HG02981 (cell line): Measurements from ENCODE around the gene TGOLN2.
"Not testable (repeated sequence)": the region's sequence is repeated elsewhere in the genome, so short reads cannot be mapped to it uniquely, and the experiment has no call there.

Experiments
- ATAC-seq: cut with Tn5 transposase; IDR thresholded peaks from one replicate; pipeline ENCODE4 v1.9.1; 2021; ENCODE audit warnings: mild to moderate bottlenecking, moderate library complexity; ENCODE audit not compliant: unreplicated experiment

Gene TGOLN2

DNA sequence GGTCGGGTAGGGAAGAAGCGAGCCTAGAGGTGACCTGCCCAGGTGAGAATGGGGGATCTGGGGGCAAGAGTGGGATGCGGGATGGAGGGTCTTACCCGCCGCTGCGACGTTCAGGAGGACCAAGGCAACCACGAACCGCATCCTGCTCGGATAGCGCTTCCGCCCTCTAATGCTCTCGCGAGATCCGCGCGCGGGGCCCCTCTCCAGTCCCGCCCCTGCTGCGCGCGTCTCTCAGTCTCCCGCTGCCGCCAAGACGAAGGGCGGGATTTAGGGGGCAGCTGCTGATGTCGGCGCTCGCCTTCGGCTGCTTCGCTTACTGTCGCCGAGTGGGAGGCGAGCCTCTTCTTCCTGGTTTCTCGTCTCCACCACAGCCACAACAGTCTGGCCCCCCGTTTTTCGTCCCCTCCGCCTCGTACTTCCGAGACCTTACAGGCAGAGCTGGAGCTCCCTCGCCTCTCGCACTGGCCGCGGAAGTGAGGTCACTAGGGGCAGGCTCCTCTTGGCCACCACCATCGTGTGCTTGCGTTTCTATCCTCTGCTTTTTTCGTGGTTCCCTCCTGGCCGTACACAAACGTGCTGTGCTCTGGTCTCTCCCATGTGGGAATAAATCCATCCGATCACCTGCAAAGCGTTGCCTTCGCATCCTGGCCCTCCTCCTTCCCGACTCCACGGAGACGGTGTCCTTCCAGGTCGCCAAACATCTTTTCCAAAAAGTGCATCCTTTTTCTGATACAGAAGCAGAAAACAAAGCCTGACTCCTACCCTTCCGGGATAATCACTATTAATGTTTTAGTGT, at the start of gene TGOLN2:
TGOLN2 (minus strand) TSS at position 168 of the 796 bp plus-strand sequence; CDS start at position 141, 27 bp downstream.
- ATAC-seq, result peak; percentile 88

GRCh38 chr2:85377083-85377482, 49.3 kb upstream of the TGOLN2 start:
- no peak for ATAC-seq

DNA sequence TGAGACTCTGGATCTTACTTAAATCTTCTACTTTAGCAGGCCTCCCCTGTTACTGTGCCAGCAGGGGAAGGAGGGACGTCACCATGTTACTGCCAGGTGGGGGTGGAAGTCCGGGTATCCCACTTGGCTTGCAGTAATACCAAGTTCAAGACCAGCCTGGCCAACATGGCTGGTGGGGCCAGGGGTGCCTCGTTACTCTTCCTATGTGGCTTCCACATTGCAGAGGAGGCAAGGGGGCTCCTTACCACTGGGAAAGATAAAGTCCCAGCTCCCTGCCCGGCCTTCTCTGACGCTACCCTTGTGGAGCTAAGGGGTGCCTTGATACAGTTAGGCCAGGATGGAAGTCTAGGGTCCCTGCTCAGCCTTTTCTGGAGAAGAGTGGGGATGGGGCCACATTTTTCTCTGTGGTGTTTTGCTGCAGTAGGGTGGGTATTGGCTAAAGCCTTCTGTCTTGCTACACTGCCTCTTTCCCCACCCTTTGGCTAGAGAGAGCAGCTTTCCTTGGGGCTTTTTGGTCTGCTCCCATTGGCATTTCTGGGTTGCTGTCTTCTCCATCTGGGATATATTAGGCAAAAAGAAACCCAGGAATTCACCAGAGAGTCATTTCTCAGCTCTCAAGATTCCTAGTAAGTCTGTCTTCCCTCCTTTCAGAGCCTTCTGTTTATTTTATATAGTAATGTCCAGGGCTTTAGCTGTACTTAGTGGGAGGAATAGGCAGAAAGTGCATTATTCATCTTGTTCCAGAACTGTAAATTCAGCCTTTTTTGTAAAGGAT, 48.7 kb upstream of the TGOLN2 start:
- ATAC-seq, result no peak

GRCh38 chr2:85371045-85371444, 43.3 kb upstream of the TGOLN2 start:
- no peak for ATAC-seq

DNA sequence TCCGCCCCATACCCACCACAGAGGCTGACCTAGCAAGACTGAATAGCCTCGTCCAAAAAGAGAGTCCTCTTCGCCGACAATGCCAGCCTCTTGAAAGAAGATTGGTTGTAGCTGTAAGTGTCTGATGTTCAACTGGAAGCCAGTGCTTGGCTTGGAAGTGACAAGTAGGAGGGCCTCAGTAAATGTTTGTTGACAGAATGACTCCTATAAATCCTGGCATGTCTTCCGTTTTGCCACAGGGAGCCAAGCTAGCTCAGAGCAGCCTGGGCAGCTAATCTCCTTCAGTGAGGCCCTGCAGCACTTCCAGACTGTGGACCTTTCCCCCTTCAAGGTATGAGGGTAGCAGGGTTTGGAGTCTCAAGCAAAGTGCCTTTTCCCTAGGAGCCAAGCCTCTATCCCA, 41.7 kb upstream of the TGOLN2 start:
- no peak for ATAC-seq

- no peak for ATAC-seq
These were observed 41.1 kb upstream of the TGOLN2 start for GRCh38 chr2:85368921-85369320.

GRCh38 chr2:85367180-85367579, 39.4 kb upstream of the TGOLN2 start:
- no peak for ATAC-seq

GRCh38 chr2:85362653-85363387, 35.0 kb upstream of the TGOLN2 start:
- ATAC-seq, result not testable (repeated sequence)

GRCh38 chr2:85357736-85358135, 29.9 kb upstream of the TGOLN2 start:
- ATAC-seq, result no peak

- ATAC-seq, result no peak
These were observed 28.4 kb upstream of the TGOLN2 start for GRCh38 chr2:85356186-85356585.

GRCh38 chr2:85355521-85355920, 27.7 kb upstream of the TGOLN2 start:
- ATAC-seq, result no peak

GRCh38 chr2:85355073-85355410, 27.3 kb upstream of the TGOLN2 start:
- ATAC-seq, result no peak

- peak; percentile 97 for ATAC-seq
These were observed 26.7 kb upstream of the TGOLN2 start, which contains the start of the genes ELMOD3 and RETSAT for GRCh38 chr2:85354286-85355072. Gene ELMOD3 (plus strand): TSS chr2:85354769. CDS start chr2:85357199, 2,430 bp downstream. Gene RETSAT (minus strand): TSS chr2:85354528. CDS start chr2:85354507, 21 bp downstream.

DNA sequence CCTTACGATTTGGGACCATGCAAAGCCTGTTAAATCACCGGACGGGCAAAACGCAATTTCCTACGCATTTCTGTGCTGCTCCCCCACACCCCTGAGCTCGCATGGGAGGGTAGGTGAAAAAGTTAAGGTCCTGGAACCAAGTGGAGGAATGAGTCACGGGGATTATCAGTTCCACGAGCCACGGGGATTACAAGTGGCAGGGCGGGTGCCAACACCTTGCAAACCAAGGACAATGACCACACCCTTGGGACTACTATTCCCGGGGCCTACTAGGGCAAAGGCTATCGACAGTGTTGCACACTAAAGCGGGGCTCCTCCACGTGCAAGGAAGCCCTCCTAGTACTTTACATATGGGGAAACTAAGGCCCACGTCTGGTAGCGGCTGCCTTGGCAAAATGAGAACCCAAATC, 26.1 kb upstream of the TGOLN2 start:
- ATAC-seq, result no peak

GRCh38 chr2:85347599-85347998, 19.8 kb upstream of the TGOLN2 start:
- no peak for ATAC-seq

DNA sequence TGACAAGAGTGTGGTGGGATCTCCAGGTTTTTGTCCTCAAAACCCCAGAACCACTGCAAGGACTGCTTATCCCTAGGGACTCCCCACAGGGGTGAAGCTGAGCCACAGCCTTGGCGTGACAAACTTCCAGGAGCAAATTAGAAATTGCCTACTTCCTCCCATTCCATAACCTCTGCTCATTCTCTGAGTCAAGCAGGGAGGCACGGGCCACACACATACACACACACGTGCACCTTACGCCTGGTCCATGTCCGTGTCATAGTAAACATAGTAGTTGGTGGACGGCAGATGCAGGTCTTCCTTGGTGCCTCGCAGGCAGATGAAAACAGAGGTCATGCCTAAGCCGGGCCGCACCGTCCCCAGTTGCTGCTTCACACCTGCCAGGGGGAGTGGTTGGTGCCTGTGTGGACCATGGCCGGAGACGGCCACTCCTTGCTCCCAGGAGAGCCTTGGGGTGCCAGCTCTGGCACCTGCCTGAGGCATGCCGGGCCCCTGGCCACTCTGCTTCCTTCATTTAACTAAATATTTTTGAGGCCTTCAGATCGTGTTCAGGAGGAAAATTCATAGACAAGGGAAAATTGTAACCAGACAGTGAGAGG, 16.7 kb upstream of the TGOLN2 start:
- no peak for ATAC-seq

GRCh38 chr2:85343207-85343895, 15.6 kb upstream of the TGOLN2 start:
- not testable (repeated sequence) for ATAC-seq

DNA sequence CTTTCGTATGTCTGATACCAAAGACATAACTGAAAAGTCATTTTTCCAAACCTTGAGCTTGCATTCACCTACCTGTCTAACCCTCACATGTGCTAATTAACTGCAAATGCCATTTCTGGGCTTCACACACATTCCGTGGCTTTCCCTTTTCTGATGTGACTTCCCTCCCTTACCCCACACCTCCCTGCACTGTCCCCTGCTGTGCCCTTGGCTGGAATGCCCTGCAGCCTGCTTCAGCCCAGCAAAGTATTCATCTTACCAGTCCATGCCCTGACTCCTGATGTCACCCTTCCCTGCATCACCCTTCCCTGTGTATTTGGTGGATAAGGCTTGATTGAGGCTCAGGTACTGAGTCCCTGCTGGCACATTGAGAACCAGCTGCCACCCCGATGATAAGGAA, 14.4 kb upstream of the TGOLN2 start:
- no peak for ATAC-seq

GRCh38 chr2:85341269-85342029, 13.7 kb upstream of the TGOLN2 start:
- no peak for ATAC-seq
